Stimulated activated naive CD8-positive, alpha-beta T cell treated with anti-CD3 and anti-CD28 coated beads, Interleukin-15, amount 100 ng/mL, for 72 hours (primary cell): ENCODE data around the gene ARRB1.
"Not testable (repeated sequence)": the region's sequence is repeated elsewhere in the genome, so short reads cannot be mapped to it uniquely, and the experiment has no call there.

ENCODE experiments used
- ATAC-seq: fragments of 150-1000 bp; cut with Tn5 transposase; 2 replicates; pipeline ENCODE4 v1.10.0; 2021; ENCODE audit warnings: mild to moderate bottlenecking, moderate library complexity
- DNase-seq, 2 donors: peaks; one replicate each; pipeline ENCODE4 v3.0.0; 2021 to 2022
- H3K27ac Mint-ChIP-seq, 2 donors: one replicate each; pipeline ENCODE4 v1.8.0; 2022; ENCODE audit warnings: mild to moderate bottlenecking in 2 of 2, mixed read lengths in 2 of 2, moderate library complexity in 2 of 2
- H3K27me3 Mint-ChIP-seq: one replicate; pipeline ENCODE4 v1.8.0; 2022; ENCODE audit warnings: mixed read lengths
- H3K4me1 Mint-ChIP-seq: one replicate; pipeline ENCODE4 v1.8.0; 2022; ENCODE audit warnings: mild to moderate bottlenecking, mixed read lengths
- H3K4me3 Mint-ChIP-seq, 2 donors: one replicate each; pipeline ENCODE4 v1.8.0; 2022; ENCODE audit warnings: mild to moderate bottlenecking in 2 of 2, mixed read lengths in 2 of 2, moderate library complexity in 1 of 2
- H3K9me3 Mint-ChIP-seq, 2 donors: one replicate each; pipeline ENCODE4 v1.8.0; 2022; ENCODE audit warnings: mixed read lengths in 2 of 2

Gene ARRB1

GRCh38 chr11:75380245-75380644 is 28.8 kb upstream of the ARRB1 start:
- DNase-seq (no peak), ATAC-seq (no peak)
- Mint-ChIP-seq H3K9me3 (no peaks in the 10 kb centered on the region), H3K27me3 (no peaks in the 10 kb centered on the region), H3K4me1 (peaks cover 27% of the 10 kb centered on the region), H3K4me3 (no peak overlapping the region), H3K27ac (no peak overlapping the region)

GRCh38 chr11:75378776-75379175 is 27.3 kb upstream of the ARRB1 start:
- ATAC-seq, H3K27me3 Mint-ChIP-seq: not testable (repeated sequence)
- H3K4me1 Mint-ChIP-seq: peaks cover 18% of the 10 kb centered on the region

GRCh38 chr11:75376175-75376574 is 24.7 kb upstream of the ARRB1 start:
- H3K27me3 Mint-ChIP-seq: no peaks in the 10 kb centered on the region
- ATAC-seq (no peak), DNase-seq (no peak)
- H3K9me3 Mint-ChIP-seq: no peaks in the 10 kb centered on the region
- peaks cover 7% of the 10 kb centered on the region for H3K4me1 Mint-ChIP-seq
- H3K4me3 Mint-ChIP-seq: no peak overlapping the region
- H3K27ac Mint-ChIP-seq: no peak overlapping the region

More at GRCh38 chr11:75378776-75379175, 27.3 kb upstream of the ARRB1 start:
- not testable (repeated sequence) for H3K9me3 Mint-ChIP-seq, H3K27ac Mint-ChIP-seq, H3K4me3 Mint-ChIP-seq, DNase-seq

- Mint-ChIP-seq H3K9me3 (no peaks in the 10 kb centered on the region), H3K4me3 (no peak overlapping the region), H3K27ac (no peak overlapping the region), H3K4me1 (peaks cover 2% of the 10 kb centered on the region), H3K27me3 (no peaks in the 10 kb centered on the region)
- ATAC-seq (no peak), DNase-seq (no peak)
Observed at GRCh38 chr11:75375626-75376025, 24.2 kb upstream of the ARRB1 start.

DNA sequence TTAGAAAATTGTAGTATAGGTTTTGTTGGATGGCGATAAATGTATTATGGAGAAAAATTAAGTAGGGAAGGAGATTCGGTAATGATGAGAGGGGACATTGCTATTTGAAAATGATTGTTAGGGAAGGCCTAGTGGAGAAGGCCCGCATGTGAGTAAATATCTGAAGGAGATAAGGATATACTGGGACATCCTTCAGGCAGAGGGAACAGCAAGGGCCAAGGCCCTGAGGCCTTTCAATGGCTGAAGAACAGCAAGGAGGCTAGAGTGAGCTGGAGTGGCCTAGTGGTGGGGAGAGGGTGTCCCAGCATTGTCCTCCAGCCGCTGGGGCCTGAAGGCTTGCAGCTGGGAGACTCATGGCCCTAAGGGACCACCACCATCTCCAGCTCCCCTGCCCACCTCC is 23.2 kb upstream of the ARRB1 start:
- ATAC-seq: no peak
- H3K27ac Mint-ChIP-seq: no peak overlapping the region
- DNase-seq: no peak
- H3K27me3 Mint-ChIP-seq: no peaks in the 10 kb centered on the region
- no peaks in the 10 kb centered on the region for H3K9me3 Mint-ChIP-seq
- H3K4me3 Mint-ChIP-seq: no peak overlapping the region
- peaks cover 6% of the 10 kb centered on the region for H3K4me1 Mint-ChIP-seq

GRCh38 chr11:75373201-75373600 is 21.7 kb upstream of the ARRB1 start:
- peaks cover 17% of the 10 kb centered on the region for H3K4me1 Mint-ChIP-seq
- no peak overlapping the region for H3K4me3 Mint-ChIP-seq
- ATAC-seq (no peak), DNase-seq (no peak)
- H3K9me3 Mint-ChIP-seq: no peaks in the 10 kb centered on the region
- no peak overlapping the region for H3K27ac Mint-ChIP-seq
- H3K27me3 Mint-ChIP-seq: no peaks in the 10 kb centered on the region

DNA sequence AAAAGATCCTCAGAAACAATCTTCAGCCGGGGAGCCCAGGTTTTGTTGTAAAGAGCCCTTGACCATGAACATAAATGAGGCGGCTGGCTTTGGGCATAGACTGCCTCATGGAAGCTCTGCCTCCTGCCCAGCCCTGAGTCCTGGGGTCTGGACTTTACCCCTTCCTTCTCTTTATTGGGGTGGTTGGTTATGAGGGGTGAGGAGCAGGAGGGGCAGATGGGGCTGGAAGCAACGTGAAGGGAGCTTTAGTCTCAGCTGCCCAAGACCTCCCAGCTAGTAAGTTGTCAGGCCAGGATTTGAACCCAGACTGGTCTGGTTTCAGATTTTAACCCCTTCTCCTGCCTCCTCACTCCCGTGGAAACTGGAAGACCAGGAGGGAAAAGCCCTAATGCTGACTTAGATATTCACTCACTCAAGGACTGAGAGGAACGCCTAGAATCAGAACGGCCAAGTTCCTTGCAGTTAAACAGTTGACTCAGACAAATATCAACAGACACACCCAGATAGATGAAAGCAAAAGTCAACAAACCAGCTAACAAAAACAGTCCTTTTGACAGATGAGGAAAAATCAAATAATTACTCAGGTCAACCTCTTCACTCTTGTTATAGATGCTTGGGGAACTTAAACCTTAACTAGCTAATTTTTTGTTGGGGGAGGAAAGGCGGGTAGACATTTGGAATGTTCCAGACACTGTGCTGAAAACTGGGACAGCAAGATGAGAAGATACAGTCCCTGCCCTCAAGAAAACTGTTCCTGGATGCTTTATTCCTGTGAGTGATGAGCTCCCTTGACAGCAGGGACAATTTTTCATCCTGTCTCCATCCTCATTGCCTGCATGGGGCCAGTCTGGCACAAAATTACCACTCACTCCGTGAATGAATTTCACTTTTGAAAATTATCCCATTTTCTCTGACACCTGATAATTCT is 20.8 kb upstream of the ARRB1 start:
- H3K27ac Mint-ChIP-seq: no peak overlapping the region
- H3K4me3 Mint-ChIP-seq: no peak overlapping the region
- H3K27me3 Mint-ChIP-seq: no peaks in the 10 kb centered on the region
- H3K4me1 Mint-ChIP-seq: peaks cover 17% of the 10 kb centered on the region
- ATAC-seq: no peak
- no peaks in the 10 kb centered on the region for H3K9me3 Mint-ChIP-seq
- DNase-seq: no peak

GRCh38 chr11:75369560-75370255 is 18.2 kb upstream of the ARRB1 start:
- peak; percentile 37 for ATAC-seq
- peak overlapping the region; percentile 13 to 14 for H3K4me3 Mint-ChIP-seq
- H3K27me3 Mint-ChIP-seq: no peaks in the 10 kb centered on the region
- peaks cover 17% of the 10 kb centered on the region for H3K4me1 Mint-ChIP-seq
- H3K9me3 Mint-ChIP-seq: no peaks in the 10 kb centered on the region
- no peak for DNase-seq
- H3K27ac Mint-ChIP-seq: no peak overlapping the region

GRCh38 chr11:75366826-75367225 is 15.4 kb upstream of the ARRB1 start:
- H3K4me1 Mint-ChIP-seq: peaks cover 17% of the 10 kb centered on the region

DNA sequence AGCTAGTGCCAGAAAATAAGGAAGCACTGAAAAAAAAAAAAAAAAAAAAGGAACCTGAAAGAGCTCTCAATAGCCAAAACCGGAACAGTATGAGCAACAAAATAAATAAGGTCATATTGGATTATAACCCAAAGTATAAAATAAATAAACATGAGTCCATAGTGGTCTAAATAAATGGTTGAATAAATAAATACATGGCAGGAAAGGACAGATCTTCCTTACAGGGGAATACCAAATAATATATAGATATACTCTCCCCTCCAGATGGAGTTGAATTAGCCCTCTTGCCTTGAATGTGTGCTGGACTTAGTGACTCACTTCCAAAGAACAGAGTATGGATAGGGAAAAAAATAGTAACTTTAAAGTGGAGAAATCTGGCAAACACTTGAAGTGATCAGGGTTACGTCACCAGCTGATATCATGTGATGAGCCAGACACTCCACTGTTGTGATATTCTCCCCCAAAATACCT is 14.3 kb upstream of the ARRB1 start:
- Mint-ChIP-seq H3K4me1 (peaks cover 17% of the 10 kb centered on the region), H3K4me3 (no peak overlapping the region), H3K9me3 (no peaks in the 10 kb centered on the region), H3K27ac (no peak overlapping the region), H3K27me3 (no peaks in the 10 kb centered on the region)
- ATAC-seq (no peak), DNase-seq (no peak)

More at GRCh38 chr11:75366826-75367225, 15.4 kb upstream of the ARRB1 start:
- H3K27me3 Mint-ChIP-seq, H3K4me3 Mint-ChIP-seq, DNase-seq, H3K27ac Mint-ChIP-seq, H3K9me3 Mint-ChIP-seq, ATAC-seq: not testable (repeated sequence)

DNA sequence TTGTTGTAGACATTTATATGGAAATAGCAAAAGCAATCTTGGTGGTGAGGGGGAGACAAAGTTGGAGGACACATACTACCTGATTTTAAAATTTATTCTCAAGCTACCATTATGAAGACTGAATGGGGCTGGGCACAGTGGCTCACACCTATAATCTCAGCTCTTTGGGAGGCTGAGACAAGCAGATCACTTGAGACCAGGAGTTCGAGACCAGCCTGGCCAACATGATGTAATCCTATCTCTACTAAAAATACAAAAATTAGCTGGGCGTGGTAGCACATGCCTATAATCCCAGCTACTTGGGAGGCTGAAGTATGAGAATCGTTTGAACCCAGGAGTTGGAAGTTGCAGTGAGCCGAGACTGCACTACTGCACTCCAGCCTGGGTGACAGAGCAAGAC is 10.8 kb upstream of the ARRB1 start:
- H3K27me3 Mint-ChIP-seq, H3K27ac Mint-ChIP-seq, ATAC-seq, H3K4me1 Mint-ChIP-seq, DNase-seq, H3K4me3 Mint-ChIP-seq, H3K9me3 Mint-ChIP-seq: not testable (repeated sequence)

GRCh38 chr11:75356613-75357012 is 5.2 kb upstream of the ARRB1 start:
- Mint-ChIP-seq H3K4me1 (peaks cover 35% of the 10 kb centered on the region), H3K4me3 (no peak overlapping the region), H3K27ac (no peak overlapping the region), H3K27me3 (no peaks in the 10 kb centered on the region), H3K9me3 (no peaks in the 10 kb centered on the region)
- ATAC-seq (no peak), DNase-seq (no peak)

- Mint-ChIP-seq H3K4me1 (peaks cover 45% of the 10 kb centered on the region), H3K27me3 (no peaks in the 10 kb centered on the region), H3K9me3 (no peaks in the 10 kb centered on the region), H3K27ac (no peak overlapping the region), H3K4me3 (no peak overlapping the region)
- DNase-seq: no peak
- no peak for ATAC-seq
Observed at GRCh38 chr11:75355051-75355450, 3.6 kb upstream of the ARRB1 start.

DNA sequence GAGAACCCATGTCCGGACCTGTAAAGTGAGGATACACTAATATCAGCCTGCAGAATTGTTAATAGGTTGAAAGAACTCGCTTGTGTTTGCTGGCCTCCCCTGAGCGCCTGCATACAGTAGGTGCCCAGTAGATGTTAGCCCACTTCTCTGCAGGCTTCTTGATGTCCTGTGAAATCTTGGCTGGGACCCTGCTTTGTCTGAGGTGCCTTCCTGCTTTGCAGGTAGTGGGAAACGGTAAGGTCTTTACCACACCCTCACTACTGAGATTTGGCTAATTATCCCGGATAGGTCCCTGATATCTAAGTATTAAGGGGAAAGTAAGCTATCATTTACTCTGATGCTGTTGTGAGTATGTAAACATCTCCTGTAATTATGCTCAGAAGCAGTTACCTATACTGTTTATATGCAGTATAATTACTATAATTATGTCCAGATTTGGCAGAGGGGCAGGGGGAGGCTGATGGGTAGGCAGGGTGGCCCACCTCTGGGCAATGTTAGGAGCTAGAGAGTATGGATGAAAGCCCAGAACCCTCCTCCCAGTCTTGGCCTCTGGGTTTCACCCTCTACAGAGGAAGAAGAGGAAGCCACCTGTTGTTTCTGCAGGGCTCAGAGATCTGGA is 1.2 kb upstream of the ARRB1 start:
- DNase-seq: no peak
- Mint-ChIP-seq H3K27ac (peak overlapping the region; percentile 90 to 97), H3K4me1 (peaks cover 69% of the 10 kb centered on the region), H3K27me3 (no peaks in the 10 kb centered on the region), H3K9me3 (no peaks in the 10 kb centered on the region), H3K4me3 (peak overlapping the region; percentile 94 to 95)
- no peak for ATAC-seq

GRCh38 chr11:75351791-75352587 is 528 bp upstream of the ARRB1 start:
- Mint-ChIP-seq H3K4me3 (peak overlapping the region; percentile 94 to 95), H3K4me1 (peaks cover 76% of the 10 kb centered on the region), H3K27ac (peak overlapping the region; percentile 90 to 97), H3K9me3 (no peaks in the 10 kb centered on the region), H3K27me3 (no peaks in the 10 kb centered on the region)
- DNase-seq (peak; percentile 56 to 61), ATAC-seq (peak; percentile 75)
